Measurements from ENCODE around the gene SLC46A2. TPM values are rescaled to one million over a fixed set of nuclear protein-coding genes. Genes with fewer than 3 reads are reported as not detected.

SLC46A2 gene, protein sequence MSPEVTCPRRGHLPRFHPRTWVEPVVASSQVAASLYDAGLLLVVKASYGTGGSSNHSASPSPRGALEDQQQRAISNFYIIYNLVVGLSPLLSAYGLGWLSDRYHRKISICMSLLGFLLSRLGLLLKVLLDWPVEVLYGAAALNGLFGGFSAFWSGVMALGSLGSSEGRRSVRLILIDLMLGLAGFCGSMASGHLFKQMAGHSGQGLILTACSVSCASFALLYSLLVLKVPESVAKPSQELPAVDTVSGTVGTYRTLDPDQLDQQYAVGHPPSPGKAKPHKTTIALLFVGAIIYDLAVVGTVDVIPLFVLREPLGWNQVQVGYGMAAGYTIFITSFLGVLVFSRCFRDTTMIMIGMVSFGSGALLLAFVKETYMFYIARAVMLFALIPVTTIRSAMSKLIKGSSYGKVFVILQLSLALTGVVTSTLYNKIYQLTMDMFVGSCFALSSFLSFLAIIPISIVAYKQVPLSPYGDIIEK
- under 1 TPM; 0.11 to 0.30 TPM for total RNA-seq
- under 1 TPM; 0.14 to 0.54 TPM for polyA plus RNA-seq (ENCODE audit: insufficient read length in 2 of 2)
- long read RNA-seq, donor 1 = 0 reads
- long read RNA-seq, donor 2 = 0 reads
- long read RNA-seq, donor 3 = 0 reads
- long read RNA-seq, donor 4, partial matches to known transcripts = 0 of 1 reads
- long read RNA-seq, donor 4, other reads (novel, unspliced or antisense) = 0 of 1 reads

DNA sequence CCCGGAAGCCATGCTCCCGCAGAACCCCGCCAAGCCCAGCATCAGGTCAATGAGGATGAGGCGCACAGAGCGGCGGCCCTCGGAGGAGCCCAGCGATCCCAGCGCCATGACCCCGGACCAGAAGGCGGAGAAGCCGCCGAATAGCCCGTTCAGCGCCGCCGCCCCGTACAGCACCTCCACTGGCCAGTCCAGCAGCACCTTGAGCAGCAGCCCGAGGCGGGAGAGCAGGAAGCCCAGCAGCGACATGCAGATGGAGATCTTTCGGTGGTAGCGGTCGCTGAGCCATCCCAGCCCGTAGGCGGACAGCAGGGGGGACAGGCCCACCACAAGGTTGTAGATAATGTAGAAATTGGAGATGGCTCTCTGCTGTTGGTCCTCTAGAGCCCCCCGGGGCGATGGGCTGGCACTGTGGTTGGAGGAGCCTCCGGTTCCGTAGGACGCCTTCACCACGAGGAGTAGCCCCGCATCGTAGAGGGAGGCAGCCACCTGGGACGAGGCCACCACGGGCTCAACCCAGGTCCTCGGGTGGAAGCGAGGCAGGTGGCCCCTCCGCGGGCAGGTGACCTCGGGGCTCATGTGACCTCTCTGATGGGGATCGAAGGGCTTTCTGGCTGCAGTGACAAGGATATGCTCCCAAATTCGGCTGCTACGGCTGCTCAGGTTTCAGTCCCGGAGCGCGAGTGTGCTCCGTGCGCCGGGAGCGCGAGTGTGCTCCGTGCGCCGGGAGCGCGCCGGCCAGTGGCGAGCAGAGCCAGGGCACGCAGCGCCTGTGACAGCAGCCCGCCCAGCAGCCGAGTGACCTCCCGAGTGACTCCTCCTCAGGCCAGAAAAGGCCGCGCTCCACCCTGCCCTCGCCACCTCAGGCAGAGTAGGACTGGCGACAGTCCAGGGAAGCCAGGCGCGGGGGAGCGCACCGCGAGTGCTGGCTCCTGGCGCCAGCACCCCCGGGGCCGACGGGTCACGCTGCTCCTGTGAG, at the start of gene SLC46A2:
Gene SLC46A2, minus strand, starts transcription at position 771 of the 976 bp plus-strand sequence. Its CDS starts 195 bp downstream, at position 576.
- Histone ChIP-seq H3K4me3 (ENCODE audit: low read depth, low read length) (peak within 1 kb of the TSS; percentile 27), H3K27ac (ENCODE audit: low read depth, low read length) (no peak within 1 kb of the TSS)

DNA sequence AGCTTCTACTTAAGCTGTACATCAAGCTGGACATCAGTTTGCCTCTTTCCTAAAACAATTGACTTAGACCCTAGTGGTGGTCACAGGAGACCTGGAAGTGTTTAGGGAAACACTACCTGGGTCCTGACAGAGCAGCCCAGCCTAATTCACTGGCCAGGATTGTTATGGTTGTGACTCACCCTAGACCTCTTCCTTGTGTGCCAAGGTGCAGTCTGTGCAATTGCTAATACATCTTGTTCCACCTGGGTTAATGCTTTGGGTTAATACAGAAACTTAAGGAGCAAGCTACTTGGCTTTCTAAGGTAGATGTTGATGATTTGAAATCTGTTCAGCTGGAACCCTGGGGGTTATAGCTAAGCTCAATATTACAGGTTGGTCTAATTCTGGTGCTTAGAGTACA, 48.7 kb upstream of the SLC46A2 start:
- H3K36me3 ChIP-seq (ENCODE audit: control insufficient read depth, insufficient read depth, low read length) = no peaks in the 10 kb centered on the region
- H3K4me1 ChIP-seq (ENCODE audit: control insufficient read depth, insufficient read depth, low read length) = no peaks in the 10 kb centered on the region
- no peaks in the 10 kb centered on the region for H3K27me3 ChIP-seq (ENCODE audit: control insufficient read depth, insufficient read depth, low read length)
- H3K9me3 ChIP-seq (ENCODE audit: control insufficient read depth, insufficient read depth, low read length) = no peaks in the 10 kb centered on the region
- H3K27ac ChIP-seq (ENCODE audit: low read depth, low read length) = no peak overlapping the region
- DNase-seq (ENCODE audit: low read depth in 4 of 6, low spot score in 6 of 6) = no peak
- no peak overlapping the region for H3K4me3 ChIP-seq (ENCODE audit: low read depth, low read length)

More for the DNA sequence above, at the start of gene SLC46A2:
- 9% methylated on average over 78 of the region's 78 CpGs for WGBS (ENCODE audit: insufficient coverage)
- H3K9me3 ChIP-seq (ENCODE audit: control insufficient read depth, insufficient read depth, low read length) = no peaks in the 10 kb centered on the region
- peaks cover 5% of the 10 kb centered on the region for H3K27me3 ChIP-seq (ENCODE audit: control insufficient read depth, insufficient read depth, low read length)
- DNase-seq (ENCODE audit: low read depth in 4 of 6, low spot score in 6 of 6) = peak in 4 of 6 donors; percentile 2 to 61 (median 16)
- no peaks in the 10 kb centered on the region for H3K36me3 ChIP-seq (ENCODE audit: control insufficient read depth, insufficient read depth, low read length)
- peaks cover 15% of the 10 kb centered on the region for H3K4me1 ChIP-seq (ENCODE audit: control insufficient read depth, insufficient read depth, low read length)

DNA sequence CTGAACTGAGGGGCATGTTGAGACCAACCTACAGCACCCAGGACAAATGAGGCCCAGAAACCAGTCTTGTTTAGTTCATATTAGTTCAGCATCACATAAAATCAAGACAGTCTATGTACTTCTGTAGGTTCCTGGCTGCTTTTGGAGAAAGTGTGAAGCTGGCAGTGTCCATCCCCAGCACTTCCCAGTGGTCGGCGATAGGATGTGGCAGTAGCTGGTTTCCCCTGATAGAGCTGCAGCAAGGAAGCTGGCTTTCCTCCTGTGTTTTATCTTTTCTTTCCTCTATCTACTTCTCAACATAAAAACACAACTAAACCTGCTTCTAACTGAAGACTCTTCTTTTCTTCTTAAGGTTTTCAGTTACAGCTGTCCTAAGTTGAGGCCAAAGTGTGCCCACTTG, 43.0 kb upstream of the SLC46A2 start:
- WGBS (ENCODE audit: insufficient coverage) = 60% methylated on average over 2 of the region's 2 CpGs
- no peaks in the 10 kb centered on the region for H3K9me3 ChIP-seq (ENCODE audit: control insufficient read depth, insufficient read depth, low read length)
- no peaks in the 10 kb centered on the region for H3K27me3 ChIP-seq (ENCODE audit: control insufficient read depth, insufficient read depth, low read length)
- H3K4me3 ChIP-seq (ENCODE audit: low read depth, low read length) = no peak overlapping the region
- no peaks in the 10 kb centered on the region for H3K36me3 ChIP-seq (ENCODE audit: control insufficient read depth, insufficient read depth, low read length)
- no peak overlapping the region for H3K27ac ChIP-seq (ENCODE audit: low read depth, low read length)
- H3K4me1 ChIP-seq (ENCODE audit: control insufficient read depth, insufficient read depth, low read length) = no peaks in the 10 kb centered on the region
- no peak for DNase-seq (ENCODE audit: low read depth in 4 of 6, low spot score in 6 of 6)

DNA sequence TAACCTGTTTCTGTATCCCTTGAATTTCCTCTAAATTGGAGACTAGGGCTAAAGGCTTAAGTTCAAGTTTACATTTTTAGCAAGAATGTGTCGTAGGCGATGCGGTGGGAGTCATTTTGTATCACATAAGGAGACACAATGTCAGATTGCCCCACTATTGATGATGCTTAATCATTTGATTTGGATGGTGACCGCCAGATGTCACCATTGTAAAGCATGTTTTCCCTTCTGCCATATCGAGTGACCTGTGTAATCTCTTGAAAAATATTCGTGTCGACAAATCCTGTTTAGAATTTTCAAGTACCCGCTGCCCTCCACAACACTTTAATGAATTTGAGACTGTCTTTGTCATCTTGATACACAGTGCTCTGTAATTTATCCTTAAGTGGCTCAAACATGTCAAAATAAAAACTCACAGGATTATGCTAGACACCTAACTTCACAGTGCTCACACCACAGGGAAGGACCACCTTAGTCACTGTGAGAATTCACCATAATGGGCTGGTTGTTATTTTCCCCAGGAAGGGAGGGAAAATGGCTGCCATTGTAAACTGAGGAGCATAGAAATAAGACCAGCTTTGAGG, 34.5 kb upstream of the SLC46A2 start:
- H3K4me3 ChIP-seq (ENCODE audit: low read depth, low read length) = no peak overlapping the region
- H3K9me3 ChIP-seq (ENCODE audit: control insufficient read depth, insufficient read depth, low read length) = no peaks in the 10 kb centered on the region
- no peaks in the 10 kb centered on the region for H3K4me1 ChIP-seq (ENCODE audit: control insufficient read depth, insufficient read depth, low read length)
- DNase-seq (ENCODE audit: low read depth in 4 of 6, low spot score in 6 of 6) = peak in 5 of 6 donors; percentile 9 to 78 (median 23)
- H3K36me3 ChIP-seq (ENCODE audit: control insufficient read depth, insufficient read depth, low read length) = no peaks in the 10 kb centered on the region
- no peak overlapping the region for H3K27ac ChIP-seq (ENCODE audit: low read depth, low read length)
- 53% methylated on average over 4 of the region's 8 CpGs for WGBS (ENCODE audit: insufficient coverage)
- peaks cover 2% of the 10 kb centered on the region for H3K27me3 ChIP-seq (ENCODE audit: control insufficient read depth, insufficient read depth, low read length)

DNA sequence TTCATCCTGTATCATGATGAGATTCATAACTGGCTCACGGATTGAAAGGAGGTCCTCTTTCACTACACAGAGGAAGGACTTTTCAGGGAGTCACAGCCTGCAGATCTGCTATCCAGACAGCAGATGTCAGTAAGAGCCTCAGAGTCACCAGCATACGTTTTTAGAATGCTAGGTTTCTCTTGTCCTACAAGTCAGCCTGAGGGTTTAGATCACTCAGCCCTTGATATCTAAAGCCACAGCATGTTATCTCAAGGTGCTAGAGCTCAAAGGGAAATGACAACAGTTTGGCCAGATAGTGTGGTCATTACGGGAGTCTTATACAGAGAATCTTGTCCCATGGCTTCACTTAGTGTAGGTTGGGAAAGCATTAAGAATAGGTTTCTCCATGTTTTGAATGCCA, 30.9 kb upstream of the SLC46A2 start:
- Histone ChIP-seq H3K27ac (ENCODE audit: low read depth, low read length) (no peak overlapping the region), H3K4me1 (ENCODE audit: control insufficient read depth, insufficient read depth, low read length) (no peaks in the 10 kb centered on the region), H3K9me3 (ENCODE audit: control insufficient read depth, insufficient read depth, low read length) (no peaks in the 10 kb centered on the region), H3K4me3 (ENCODE audit: low read depth, low read length) (no peak overlapping the region), H3K36me3 (ENCODE audit: control insufficient read depth, insufficient read depth, low read length) (no peaks in the 10 kb centered on the region), H3K27me3 (ENCODE audit: control insufficient read depth, insufficient read depth, low read length) (peaks cover 2% of the 10 kb centered on the region)
- 0% methylated on average over 1 of the region's 3 CpGs for WGBS (ENCODE audit: insufficient coverage)
- peak in 4 of 6 donors; percentile 3 to 73 (median 18) for DNase-seq (ENCODE audit: low read depth in 4 of 6, low spot score in 6 of 6)

DNA sequence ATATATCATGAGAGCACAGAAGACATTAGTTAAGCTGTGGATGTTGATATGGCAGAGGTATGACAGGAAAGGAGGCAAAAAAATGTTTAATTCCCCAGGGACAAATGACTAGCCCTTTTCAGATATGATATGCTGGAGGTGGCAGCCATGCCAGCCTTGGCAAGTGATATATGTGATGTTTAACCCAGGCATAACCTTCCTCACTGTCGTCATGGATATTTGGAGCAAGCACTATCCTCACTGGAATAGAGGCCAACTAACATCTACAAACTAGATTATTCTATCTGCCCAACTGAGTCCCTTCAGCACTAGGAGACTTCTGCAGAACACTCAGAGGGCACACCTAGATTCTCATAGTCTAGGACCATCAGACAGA, 27.3 kb upstream of the SLC46A2 start:
- no peak overlapping the region for H3K4me3 ChIP-seq (ENCODE audit: low read depth, low read length)
- H3K27ac ChIP-seq (ENCODE audit: low read depth, low read length) = no peak overlapping the region
- peaks cover 2% of the 10 kb centered on the region for H3K4me1 ChIP-seq (ENCODE audit: control insufficient read depth, insufficient read depth, low read length)
- 80% methylated on average over 1 of the region's 1 CpG for WGBS (ENCODE audit: insufficient coverage)
- no peaks in the 10 kb centered on the region for H3K27me3 ChIP-seq (ENCODE audit: control insufficient read depth, insufficient read depth, low read length)
- no peaks in the 10 kb centered on the region for H3K9me3 ChIP-seq (ENCODE audit: control insufficient read depth, insufficient read depth, low read length)
- no peak for DNase-seq (ENCODE audit: low read depth in 4 of 6, low spot score in 6 of 6)
- no peaks in the 10 kb centered on the region for H3K36me3 ChIP-seq (ENCODE audit: control insufficient read depth, insufficient read depth, low read length)

DNA sequence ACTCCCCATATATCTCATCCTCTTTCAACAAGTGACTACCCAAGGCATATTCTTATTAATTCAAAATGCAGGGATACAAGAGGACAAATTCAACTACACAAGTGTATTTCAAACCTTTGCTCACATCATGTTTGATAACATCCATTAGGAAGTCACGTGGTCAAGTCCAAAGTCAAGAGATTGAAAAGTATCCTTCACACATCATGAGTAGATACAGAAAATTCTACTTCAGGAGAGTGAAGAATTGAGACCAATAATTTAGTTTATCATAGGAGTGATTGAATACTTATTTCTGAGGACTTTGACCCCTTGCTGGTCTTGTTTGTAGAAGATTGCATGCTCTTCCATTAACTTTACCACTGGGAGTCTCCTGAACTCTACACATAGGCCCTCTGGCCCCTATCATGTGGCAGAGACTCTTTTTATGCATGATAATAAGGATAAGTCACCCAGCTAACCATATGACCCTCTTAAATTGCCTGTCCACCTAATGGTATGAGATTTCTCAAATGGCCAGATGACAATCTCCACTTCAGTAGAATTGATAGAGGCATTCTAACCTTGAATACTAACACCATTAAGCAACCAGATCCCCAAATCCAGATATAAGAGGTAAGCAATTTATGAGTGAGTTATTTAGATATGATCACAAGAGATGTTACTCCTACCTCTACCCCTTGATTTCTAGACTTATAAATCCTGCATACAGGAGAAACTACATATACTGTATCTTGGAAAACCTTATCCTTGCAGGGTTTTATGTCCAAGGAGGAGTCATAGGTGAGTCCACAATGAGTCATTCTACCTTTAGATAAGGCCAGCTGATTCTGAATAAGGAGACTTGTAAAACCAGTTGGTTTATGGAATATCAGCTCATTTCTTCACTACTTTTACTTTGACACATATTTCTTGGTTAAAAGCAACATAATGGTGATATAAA, 26.6 kb upstream of the SLC46A2 start:
- WGBS (ENCODE audit: insufficient coverage) = no CpG with 5 or more reads among the region's 1 CpG
- Histone ChIP-seq H3K4me3 (ENCODE audit: low read depth, low read length) (no peak overlapping the region), H3K27me3 (ENCODE audit: control insufficient read depth, insufficient read depth, low read length) (no peaks in the 10 kb centered on the region), H3K27ac (ENCODE audit: low read depth, low read length) (no peak overlapping the region), H3K9me3 (ENCODE audit: control insufficient read depth, insufficient read depth, low read length) (no peaks in the 10 kb centered on the region), H3K4me1 (ENCODE audit: control insufficient read depth, insufficient read depth, low read length) (peaks cover 2% of the 10 kb centered on the region), H3K36me3 (ENCODE audit: control insufficient read depth, insufficient read depth, low read length) (no peaks in the 10 kb centered on the region)
- no peak for DNase-seq (ENCODE audit: low read depth in 4 of 6, low spot score in 6 of 6)

DNA sequence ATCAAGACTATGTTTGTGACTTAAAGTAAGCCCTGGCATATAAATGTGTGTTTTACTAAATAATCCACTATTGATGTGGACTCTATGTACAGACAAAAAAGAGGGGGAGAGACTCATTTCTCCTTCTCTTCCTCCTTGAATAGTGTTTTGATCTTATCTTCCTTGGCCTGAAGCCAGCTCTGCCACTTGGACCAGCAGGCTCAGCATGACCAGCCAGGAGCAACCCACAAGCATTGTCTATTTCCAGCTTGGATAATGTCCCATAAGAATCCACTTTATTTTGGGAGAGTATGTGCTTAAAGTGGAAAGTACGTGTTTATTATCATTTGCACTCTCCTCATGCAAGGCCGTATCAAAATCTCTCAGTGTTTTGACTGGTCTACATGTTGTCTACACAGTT, 23.8 kb upstream of the SLC46A2 start:
- WGBS (ENCODE audit: insufficient coverage) = no CpG with 5 or more reads among the region's 2 CpGs
- peak in 1 of 6 donors; percentile 3 for DNase-seq (ENCODE audit: low read depth in 4 of 6, low spot score in 6 of 6)
- H3K27me3 ChIP-seq (ENCODE audit: control insufficient read depth, insufficient read depth, low read length) = no peaks in the 10 kb centered on the region
- H3K27ac ChIP-seq (ENCODE audit: low read depth, low read length) = no peak overlapping the region
- no peak overlapping the region for H3K4me3 ChIP-seq (ENCODE audit: low read depth, low read length)
- H3K36me3 ChIP-seq (ENCODE audit: control insufficient read depth, insufficient read depth, low read length) = no peaks in the 10 kb centered on the region
- no peaks in the 10 kb centered on the region for H3K9me3 ChIP-seq (ENCODE audit: control insufficient read depth, insufficient read depth, low read length)
- H3K4me1 ChIP-seq (ENCODE audit: control insufficient read depth, insufficient read depth, low read length) = peaks cover 2% of the 10 kb centered on the region
